Measurements from ENCODE around the gene PRRT2. TPM values are rescaled to one million over a fixed set of nuclear protein-coding genes. Genes with fewer than 3 reads are reported as not detected.

The PRRT2 gene
- total RNA-seq, 2 experiments from 2014 or later, result 0.85 to 1.1 TPM

DNA sequence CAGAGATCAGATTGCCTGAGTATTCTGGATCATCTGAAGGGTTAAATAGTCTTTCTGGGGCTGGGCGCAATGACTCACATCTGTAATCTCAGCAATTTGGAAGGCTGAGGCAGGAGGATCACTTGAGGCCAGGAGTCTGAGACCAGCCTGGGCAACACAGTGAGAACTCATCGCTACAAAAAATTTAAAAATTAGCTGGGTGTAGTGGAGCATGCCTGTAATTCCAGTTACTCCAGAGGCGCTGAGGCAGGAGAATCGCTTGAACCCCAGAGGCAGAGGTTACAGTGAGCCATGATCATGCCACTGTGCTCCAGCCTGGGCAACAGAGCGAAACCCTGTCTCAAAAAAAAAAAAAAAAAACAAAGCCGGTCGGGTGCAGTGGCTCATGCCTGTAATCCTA, 23.9 kb downstream of the PRRT2 start:
- Mint-ChIP-seq H3K4me3 (no peak overlapping the region), H3K9me3 (ENCODE audit: low read depth) (no peaks in the 10 kb centered on the region), H3K36me3 (peaks cover 41% of the 10 kb centered on the region), H3K4me1 (no peaks in the 10 kb centered on the region), H3K27me3 (no peaks in the 10 kb centered on the region), H3K27ac (no peak overlapping the region)
- ATAC-seq (no peak), DNase-seq (no peak)
- CTCF ChIA-PET, result interaction anchor here (1.8 to 2.2 kb wide), 2 partner anchors 12 to 135 kb away, joined by 4 to 16 read pairs; no protein-coding TSS in a partner anchor

DNA sequence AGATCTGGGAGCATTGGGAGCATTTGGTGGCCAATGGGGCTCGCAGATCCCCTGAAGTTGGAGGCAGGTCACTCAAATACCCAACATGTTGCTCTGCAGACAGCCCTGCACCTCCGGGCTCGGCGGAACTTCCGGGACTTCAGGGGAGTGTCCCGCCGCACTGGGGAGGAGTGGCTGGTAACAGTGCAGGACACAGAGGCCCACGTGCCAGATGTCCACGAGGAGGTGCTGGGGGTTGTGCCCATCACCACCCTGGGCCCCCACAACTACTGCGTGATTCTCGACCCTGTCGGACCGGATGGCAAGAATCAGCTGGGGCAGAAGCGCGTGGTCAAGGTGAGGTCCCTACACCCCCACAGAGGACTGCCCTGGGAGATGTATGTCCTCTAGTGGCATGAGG, 24.6 kb downstream of the PRRT2 start:
- CTCF ChIA-PET, result interaction anchor here (0.7 to 2.1 kb wide), 2 partner anchors 12 to 20 kb away, joined by 3 to 6 read pairs; partner anchors contain the start of gene PAGR1
- Mint-ChIP-seq H3K4me3 (no peak overlapping the region), H3K4me1 (no peaks in the 10 kb centered on the region), H3K27me3 (no peaks in the 10 kb centered on the region), H3K9me3 (ENCODE audit: low read depth) (no peaks in the 10 kb centered on the region), H3K36me3 (peaks cover 41% of the 10 kb centered on the region), H3K27ac (no peak overlapping the region)
- ATAC-seq, result no peak
- no peak for DNase-seq

DNA sequence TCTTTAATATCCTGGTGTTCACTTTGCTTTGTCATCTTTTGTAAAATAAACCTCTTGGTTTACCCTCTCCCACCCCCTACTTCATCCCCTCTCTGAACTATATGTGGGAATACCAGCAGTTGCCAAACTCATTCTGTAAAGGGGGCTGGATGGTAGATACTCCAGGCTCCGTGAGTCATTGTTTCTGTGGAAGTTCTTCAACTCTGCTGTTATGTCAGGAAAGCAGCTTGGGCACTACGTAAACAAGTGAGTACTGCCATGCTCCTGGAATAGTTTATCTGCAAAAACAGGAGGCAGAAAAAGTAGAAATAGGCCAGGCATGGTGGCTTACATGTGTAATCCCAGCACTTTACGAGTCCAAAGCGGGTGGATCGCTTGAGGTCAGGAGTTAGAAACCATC, 25.8 kb downstream of the PRRT2 start:
- H3K27me3 Mint-ChIP-seq, result no peaks in the 10 kb centered on the region
- no peaks in the 10 kb centered on the region for H3K9me3 Mint-ChIP-seq (ENCODE audit: low read depth)
- H3K4me1 Mint-ChIP-seq, result no peaks in the 10 kb centered on the region
- CTCF ChIA-PET, result interaction anchor here (1.2 to 3.2 kb wide), 3 partner anchors 10 to 21 kb away, joined by 4 to 23 read pairs (median 6); partner anchors contain the start of gene PAGR1
- DNase-seq (no peak), ATAC-seq (no peak)
- peaks cover 40% of the 10 kb centered on the region for H3K36me3 Mint-ChIP-seq
- H3K4me3 Mint-ChIP-seq, result no peak overlapping the region
- H3K27ac Mint-ChIP-seq, result no peak overlapping the region

DNA sequence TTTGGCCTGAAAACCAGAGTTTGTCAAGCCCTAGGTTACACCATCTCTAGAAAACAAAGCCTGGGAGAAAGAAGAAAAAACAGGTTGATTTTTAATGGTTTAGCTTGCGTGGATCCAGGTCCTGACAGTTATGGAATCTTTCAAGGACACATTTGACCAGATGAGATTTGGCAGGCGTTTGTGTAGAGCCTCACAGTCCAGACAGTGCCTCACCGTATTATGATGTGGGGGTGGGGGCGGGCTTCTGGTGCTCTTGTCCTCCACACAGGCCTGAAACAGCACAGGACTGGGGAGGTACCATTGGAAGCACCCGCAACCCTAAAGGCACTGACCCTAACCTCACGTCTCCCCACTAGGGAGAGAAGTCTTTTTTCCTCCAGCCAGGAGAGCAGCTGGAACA, 27.8 kb downstream of the PRRT2 start:
- Mint-ChIP-seq H3K9me3 (ENCODE audit: low read depth) (no peaks in the 10 kb centered on the region), H3K36me3 (peaks cover 31% of the 10 kb centered on the region), H3K4me3 (no peak overlapping the region), H3K27me3 (no peaks in the 10 kb centered on the region), H3K4me1 (no peaks in the 10 kb centered on the region), H3K27ac (no peak overlapping the region)
- no peak for ATAC-seq
- DNase-seq, result no peak
- CTCF ChIA-PET, result interaction anchor here (3.2 kb wide), 1 partner anchor 9 kb away, joined by 23 read pairs; no protein-coding TSS in a partner anchor

DNA sequence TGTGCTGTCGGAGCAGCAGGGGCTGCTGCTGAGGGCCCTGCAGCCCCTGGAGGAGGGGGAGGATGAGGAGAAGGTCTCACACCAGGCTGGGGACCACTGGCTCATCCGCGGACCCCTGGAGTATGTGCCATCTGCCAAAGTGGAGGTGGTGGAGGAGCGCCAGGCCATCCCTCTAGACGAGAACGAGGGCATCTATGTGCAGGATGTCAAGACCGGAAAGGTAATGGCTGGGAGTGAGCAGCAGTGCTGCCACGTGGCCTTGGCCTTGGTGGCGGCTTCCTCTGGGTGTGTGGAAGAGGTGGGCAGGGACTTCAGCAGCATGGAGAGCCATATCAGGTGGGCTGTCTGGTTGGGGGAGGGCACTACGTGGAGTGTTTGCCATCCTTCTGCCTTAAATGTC, 28.2 kb downstream of the PRRT2 start:
- Mint-ChIP-seq H3K36me3 (peaks cover 29% of the 10 kb centered on the region), H3K27me3 (no peaks in the 10 kb centered on the region), H3K4me3 (no peak overlapping the region), H3K9me3 (ENCODE audit: low read depth) (no peaks in the 10 kb centered on the region), H3K4me1 (no peaks in the 10 kb centered on the region), H3K27ac (no peak overlapping the region)
- no peak for DNase-seq
- no peak for ATAC-seq
- CTCF ChIA-PET, result interaction anchor here (3.2 kb wide), 1 partner anchor 8 kb away, joined by 23 read pairs; no protein-coding TSS in a partner anchor

DNA sequence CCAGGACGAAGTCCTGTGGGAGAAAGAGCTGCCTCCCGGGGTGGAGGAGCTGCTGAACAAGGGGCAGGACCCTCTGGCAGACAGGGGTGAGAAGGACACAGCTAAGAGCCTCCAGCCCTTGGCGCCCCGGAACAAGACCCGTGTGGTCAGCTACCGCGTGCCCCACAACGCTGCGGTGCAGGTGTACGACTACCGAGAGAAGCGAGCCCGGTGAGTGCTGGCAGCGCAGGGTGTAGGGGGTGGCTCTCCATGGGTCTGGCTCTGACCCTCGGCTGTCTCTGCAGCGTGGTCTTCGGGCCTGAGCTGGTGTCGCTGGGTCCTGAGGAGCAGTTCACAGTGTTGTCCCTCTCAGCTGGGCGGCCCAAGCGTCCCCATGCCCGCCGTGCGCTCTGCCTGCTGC, 29.6 kb downstream of the PRRT2 start:
- no peak overlapping the region for H3K4me3 Mint-ChIP-seq
- no peaks in the 10 kb centered on the region for H3K9me3 Mint-ChIP-seq (ENCODE audit: low read depth)
- H3K27ac Mint-ChIP-seq, result no peak overlapping the region
- H3K36me3 Mint-ChIP-seq, result peaks cover 25% of the 10 kb centered on the region
- H3K4me1 Mint-ChIP-seq, result no peaks in the 10 kb centered on the region
- CTCF ChIA-PET, result interaction anchor here (1.0 kb wide), 1 partner anchor 190 kb away, joined by 3 read pairs; no protein-coding TSS in a partner anchor
- DNase-seq, result no peak
- ATAC-seq, result no peak
- H3K27me3 Mint-ChIP-seq, result no peaks in the 10 kb centered on the region

DNA sequence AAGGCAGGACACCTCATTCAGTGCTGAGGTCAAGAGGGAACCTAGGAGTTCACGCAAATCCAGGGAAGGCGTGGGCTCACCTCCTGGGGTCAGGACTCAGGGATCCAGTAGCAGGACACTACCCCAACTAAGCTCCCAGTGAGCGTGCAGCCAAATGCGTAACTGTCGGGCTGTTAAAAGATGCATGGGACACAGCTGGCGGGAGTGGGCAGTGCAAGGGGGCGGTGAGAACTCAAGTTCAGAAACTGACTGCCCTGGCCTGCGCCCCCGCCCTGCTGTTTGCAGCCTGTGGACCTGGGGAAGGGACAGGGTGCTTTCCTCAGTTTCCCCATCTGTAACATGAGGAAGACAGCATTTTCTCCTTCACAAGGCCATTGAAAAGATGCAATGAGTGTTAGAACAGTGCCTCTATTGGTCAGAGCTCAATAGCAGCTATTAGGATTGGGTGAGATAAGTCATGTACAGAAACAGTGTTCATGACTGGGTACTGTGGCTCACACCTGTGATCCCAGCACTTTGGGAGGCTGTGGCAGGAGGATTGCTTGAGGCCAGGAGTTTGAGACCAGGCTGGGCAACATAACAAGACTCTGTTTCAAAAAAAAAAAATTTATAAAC, 30.8 kb downstream of the PRRT2 start:
- H3K4me3 Mint-ChIP-seq, result no peak overlapping the region
- H3K27me3 Mint-ChIP-seq, result no peaks in the 10 kb centered on the region
- DNase-seq, result no peak
- H3K27ac Mint-ChIP-seq, result no peak overlapping the region
- CTCF ChIA-PET, result interaction anchor here (1.0 to 1.9 kb wide), 3 partner anchors 12 to 121 kb away, joined by 3 to 9 read pairs (median 3); partner anchors contain the start of gene PAGR1
- no peaks in the 10 kb centered on the region for H3K4me1 Mint-ChIP-seq
- peaks cover 20% of the 10 kb centered on the region for H3K36me3 Mint-ChIP-seq
- ATAC-seq, result no peak
- H3K9me3 Mint-ChIP-seq (ENCODE audit: low read depth), result no peaks in the 10 kb centered on the region

DNA sequence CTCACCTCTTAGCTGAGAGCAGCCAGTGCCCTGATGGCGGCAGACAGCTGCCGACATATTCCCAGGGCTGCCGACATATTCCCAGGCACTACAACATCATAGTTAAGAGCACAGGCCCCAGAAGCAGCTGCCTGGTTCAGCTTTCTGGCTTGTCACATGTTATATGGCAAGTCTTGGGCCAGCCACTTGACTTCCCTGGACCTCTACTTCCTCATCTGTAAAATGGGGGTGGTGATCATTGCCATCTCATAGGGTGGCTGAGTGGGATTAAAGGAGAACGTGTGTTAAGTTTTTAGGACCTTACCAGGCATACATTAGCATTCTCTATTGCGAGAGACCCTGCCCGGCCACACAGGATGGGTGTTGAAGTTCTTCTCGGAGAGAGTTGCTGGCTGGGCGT, 31.9 kb downstream of the PRRT2 start:
- Mint-ChIP-seq H3K4me3 (no peak overlapping the region), H3K4me1 (no peaks in the 10 kb centered on the region), H3K27me3 (no peaks in the 10 kb centered on the region), H3K27ac (no peak overlapping the region), H3K9me3 (ENCODE audit: low read depth) (no peaks in the 10 kb centered on the region), H3K36me3 (peaks cover 20% of the 10 kb centered on the region)
- ATAC-seq (no peak), DNase-seq (no peak)
- CTCF ChIA-PET, result interaction anchor here (0.8 to 1.9 kb wide), 4 partner anchors 11 to 188 kb away, joined by 3 to 9 read pairs (median 3); partner anchors contain the start of gene PAGR1

DNA sequence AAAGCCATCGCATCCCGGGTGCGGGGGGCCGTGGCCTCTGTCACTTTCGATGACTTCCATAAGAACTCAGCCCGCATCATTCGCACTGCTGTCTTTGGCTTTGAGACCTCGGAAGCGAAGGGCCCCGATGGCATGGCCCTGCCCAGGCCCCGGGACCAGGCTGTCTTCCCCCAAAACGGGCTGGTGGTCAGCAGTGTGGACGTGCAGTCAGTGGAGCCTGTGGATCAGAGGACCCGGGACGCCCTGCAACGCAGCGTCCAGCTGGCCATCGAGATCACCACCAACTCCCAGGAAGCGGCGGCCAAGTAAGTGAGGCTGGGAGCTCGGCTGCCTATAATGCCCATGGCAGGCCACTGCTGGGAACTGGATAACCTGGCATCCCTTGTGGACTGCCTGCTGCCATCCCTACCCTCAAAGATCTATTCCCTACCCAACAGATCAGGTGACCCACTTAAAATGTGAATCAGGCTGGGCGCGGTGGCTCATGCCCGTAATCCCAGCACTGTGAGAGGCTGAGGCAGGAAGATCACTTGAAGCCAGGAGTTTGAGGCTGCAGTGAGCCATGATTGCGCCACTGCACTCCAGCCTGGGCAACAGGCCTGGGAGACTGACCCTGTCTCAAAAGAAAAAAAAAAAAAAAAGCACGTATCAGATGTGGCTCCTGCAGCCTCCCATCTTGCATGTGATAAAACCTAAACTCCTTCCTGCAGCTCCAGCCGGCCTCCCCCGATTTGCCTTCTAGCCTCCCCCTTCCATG, 32.8 kb downstream of the PRRT2 start:
- Mint-ChIP-seq H3K4me3 (no peak overlapping the region), H3K27me3 (no peaks in the 10 kb centered on the region), H3K9me3 (ENCODE audit: low read depth) (no peaks in the 10 kb centered on the region), H3K27ac (no peak overlapping the region), H3K36me3 (peaks cover 22% of the 10 kb centered on the region), H3K4me1 (no peaks in the 10 kb centered on the region)
- ATAC-seq, result no peak
- CTCF ChIA-PET, result interaction anchor here (0.8 to 1.7 kb wide), 3 partner anchors 10 to 187 kb away, joined by 3 read pairs; no protein-coding TSS in a partner anchor
- no peak for DNase-seq

DNA sequence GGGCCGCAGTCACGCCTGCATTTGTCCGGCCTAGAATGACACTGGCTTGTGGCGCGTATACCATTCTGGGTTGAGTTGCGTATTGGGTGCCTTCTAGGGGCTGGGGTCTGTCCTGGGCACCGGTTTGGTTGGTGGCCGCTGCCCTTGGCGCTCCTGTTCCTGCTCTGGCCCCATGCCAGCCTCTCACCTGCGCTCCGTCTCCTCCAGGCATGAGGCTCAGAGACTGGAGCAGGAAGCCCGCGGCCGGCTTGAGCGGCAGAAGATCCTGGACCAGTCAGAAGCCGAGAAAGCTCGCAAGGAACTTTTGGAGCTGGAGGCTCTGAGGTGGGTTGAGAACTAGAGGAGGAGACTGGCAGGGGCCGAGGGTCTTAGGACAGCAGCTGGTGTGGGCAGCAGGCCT, 33.7 kb downstream of the PRRT2 start:
- CTCF ChIA-PET, result interaction anchor here (0.8 to 8.1 kb wide), 4 partner anchors 18 to 145 kb away, joined by 3 to 192 read pairs (median 56); partner anchors contain the start of genes CDIPT, MVP and PAGR1
- ATAC-seq (no peak), DNase-seq (no peak)
- peaks cover 19% of the 10 kb centered on the region for H3K36me3 Mint-ChIP-seq
- H3K4me1 Mint-ChIP-seq, result no peaks in the 10 kb centered on the region
- H3K27me3 Mint-ChIP-seq, result no peaks in the 10 kb centered on the region
- H3K9me3 Mint-ChIP-seq (ENCODE audit: low read depth), result no peaks in the 10 kb centered on the region
- no peak overlapping the region for H3K4me3 Mint-ChIP-seq
- H3K27ac Mint-ChIP-seq, result peak overlapping the region; percentile 22

DNA sequence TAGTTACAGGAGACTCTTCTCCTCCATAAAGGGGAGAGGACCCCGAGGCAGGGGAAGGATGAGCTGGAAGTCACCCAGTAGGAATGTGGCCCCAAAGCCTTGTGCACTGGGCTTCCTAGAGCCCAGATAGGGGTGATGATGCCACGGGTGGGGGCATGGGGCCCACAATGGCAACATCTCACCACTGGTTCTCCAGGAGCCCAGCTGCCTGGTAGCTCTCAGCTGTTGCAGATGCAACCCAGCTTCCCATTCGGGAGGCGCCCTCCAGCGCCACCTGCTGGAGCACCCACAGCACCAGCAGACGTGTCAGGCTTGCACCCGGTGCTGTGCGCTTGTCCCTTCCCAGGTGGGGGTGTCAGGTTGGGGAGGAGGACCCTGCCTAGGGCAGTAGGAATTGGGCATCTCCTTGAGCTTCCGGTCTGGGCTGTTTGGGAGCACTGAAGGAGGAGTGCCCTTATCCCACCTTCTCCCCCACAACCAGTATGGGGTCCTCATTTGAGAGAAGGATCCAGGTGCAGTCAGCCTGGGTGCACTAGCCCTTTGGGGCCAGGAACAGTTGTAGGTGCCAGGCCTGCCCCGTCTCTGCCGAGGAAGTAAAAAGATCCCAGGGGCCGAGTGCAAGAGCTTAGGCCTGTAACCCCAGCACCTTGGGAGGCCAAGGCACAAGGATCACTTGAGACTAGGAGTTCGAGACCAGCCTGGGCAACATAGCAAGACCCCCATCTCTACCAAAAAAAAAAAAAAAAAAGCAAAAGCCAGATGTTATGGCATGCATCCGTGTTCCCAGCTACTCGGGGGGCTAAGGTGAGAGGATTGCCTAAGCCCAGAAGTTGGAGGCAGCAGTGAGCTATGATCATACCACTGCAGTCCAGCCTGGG, 36.7 kb downstream of the PRRT2 start:
- Mint-ChIP-seq H3K27ac (no peak overlapping the region), H3K9me3 (ENCODE audit: low read depth) (no peaks in the 10 kb centered on the region), H3K36me3 (peaks cover 12% of the 10 kb centered on the region), H3K4me3 (no peak overlapping the region), H3K27me3 (no peaks in the 10 kb centered on the region), H3K4me1 (no peaks in the 10 kb centered on the region)
- ATAC-seq (peak; percentile 93), DNase-seq (peak; percentile 87)
- CTCF ChIA-PET, result interaction anchor here (0.6 to 8.1 kb wide), 58 partner anchors 8 to 203 kb away, joined by 3 to 192 read pairs (median 4); partner anchors contain the start of genes ASPHD1, C16orf54, C16orf92 and CDIPT

DNA sequence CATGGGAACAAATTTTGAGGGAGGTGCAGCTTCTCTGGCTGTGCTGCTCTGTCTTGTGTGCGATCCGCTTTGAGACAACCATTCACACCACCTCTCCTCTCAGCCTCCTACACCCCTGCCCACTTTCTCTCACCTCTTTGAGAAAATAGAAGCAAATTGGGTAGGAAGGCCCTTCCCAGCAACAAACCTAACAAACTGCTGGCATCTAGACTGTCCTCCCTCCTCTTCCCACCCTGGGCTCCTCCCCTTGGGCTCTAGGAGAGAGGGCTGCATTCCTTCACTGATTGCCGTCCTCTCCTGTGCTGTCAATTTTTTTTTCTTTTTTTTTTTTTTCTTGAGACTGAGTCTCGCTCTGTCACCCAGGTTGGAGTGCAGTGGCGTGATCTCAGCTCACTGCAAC, 37.5 kb downstream of the PRRT2 start:
- Mint-ChIP-seq H3K9me3 (ENCODE audit: low read depth) (no peaks in the 10 kb centered on the region), H3K36me3 (peaks cover 10% of the 10 kb centered on the region), H3K27me3 (no peaks in the 10 kb centered on the region), H3K4me1 (no peaks in the 10 kb centered on the region), H3K4me3 (no peak overlapping the region), H3K27ac (no peak overlapping the region)
- DNase-seq (no peak), ATAC-seq (no peak)
- CTCF ChIA-PET, result interaction anchor here (0.7 to 8.1 kb wide), 23 partner anchors 9 to 186 kb away, joined by 3 to 192 read pairs (median 6); partner anchors contain the start of genes ASPHD1, CDIPT, KCTD13 and MVP

All from activated CD8-positive, alpha-beta memory T cell treated with anti-CD3 and anti-CD28 coated beads, Interleukin-2, amount 10 ng/mL, durations not matched to agents 7 days and 5 days (primary cell).